BE2C (cell line): Measurements from ENCODE around the gene HIGD1B.

Source experiments
- DNase-seq: peaks from one replicate; pipeline ENCODE4 v3.0.0-alpha.2; 2020
- H3K27me3 ChIP-seq: fragments of 250-450 bp; sonication (Bioruptor Pico); 2 replicates; pipeline ENCODE4 v1.5.1; 2020; ENCODE audit warnings: mild to moderate bottlenecking
- H3K36me3 ChIP-seq: fragments of 250-450 bp; sonication (Bioruptor Pico); 2 replicates; pipeline ENCODE4 v1.5.1; 2020; ENCODE audit warnings: mild to moderate bottlenecking
- H3K4me1 ChIP-seq: fragments of 250-450 bp; sonication (Bioruptor Pico); 2 replicates; pipeline ENCODE4 v1.5.1; 2020
- H3K4me3 ChIP-seq: 2 replicates; pipeline ENCODE4 v1.5.1; 2011; ENCODE audit warnings: low read depth, low read length
- H3K9me3 ChIP-seq: fragments of 250-450 bp; sonication (Bioruptor Pico); 2 replicates; pipeline ENCODE4 v1.5.1; 2020
- CTCF ChIP-seq: IDR thresholded peaks from 2 replicates; pipeline ENCODE4 v1.5.1; 2012; ENCODE audit warnings: mild to moderate bottlenecking, low read depth, low read length

Gene HIGD1B

DNA sequence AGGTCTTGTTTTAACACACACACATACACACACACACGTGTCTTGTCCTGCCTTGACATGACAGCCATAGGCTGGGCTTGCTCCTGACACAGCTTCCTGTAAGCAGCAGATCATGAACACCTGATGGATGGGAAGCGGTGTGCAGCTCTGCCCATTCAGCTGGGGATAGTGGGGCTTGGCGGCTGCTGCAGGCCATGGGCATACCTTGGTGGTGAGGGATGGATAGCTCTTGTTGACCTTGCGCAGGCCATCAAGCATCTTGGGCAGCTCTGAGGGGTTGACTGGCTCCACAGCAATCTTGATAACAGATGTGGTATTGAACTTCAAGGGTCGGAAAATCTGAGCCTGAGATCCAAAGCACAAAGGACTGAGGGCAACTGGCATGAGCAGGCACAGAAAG lies 12.0 kb downstream of the HIGD1B start:
- no peak for DNase-seq
- no peak overlapping the region for H3K4me3 ChIP-seq
- H3K9me3 ChIP-seq = no peaks in the 10 kb centered on the region
- H3K36me3 ChIP-seq = peaks cover 86% of the 10 kb centered on the region
- TF ChIP-seq CTCF = no peak
- no peaks in the 10 kb centered on the region for H3K4me1 ChIP-seq
- no peaks in the 10 kb centered on the region for H3K27me3 ChIP-seq

DNA sequence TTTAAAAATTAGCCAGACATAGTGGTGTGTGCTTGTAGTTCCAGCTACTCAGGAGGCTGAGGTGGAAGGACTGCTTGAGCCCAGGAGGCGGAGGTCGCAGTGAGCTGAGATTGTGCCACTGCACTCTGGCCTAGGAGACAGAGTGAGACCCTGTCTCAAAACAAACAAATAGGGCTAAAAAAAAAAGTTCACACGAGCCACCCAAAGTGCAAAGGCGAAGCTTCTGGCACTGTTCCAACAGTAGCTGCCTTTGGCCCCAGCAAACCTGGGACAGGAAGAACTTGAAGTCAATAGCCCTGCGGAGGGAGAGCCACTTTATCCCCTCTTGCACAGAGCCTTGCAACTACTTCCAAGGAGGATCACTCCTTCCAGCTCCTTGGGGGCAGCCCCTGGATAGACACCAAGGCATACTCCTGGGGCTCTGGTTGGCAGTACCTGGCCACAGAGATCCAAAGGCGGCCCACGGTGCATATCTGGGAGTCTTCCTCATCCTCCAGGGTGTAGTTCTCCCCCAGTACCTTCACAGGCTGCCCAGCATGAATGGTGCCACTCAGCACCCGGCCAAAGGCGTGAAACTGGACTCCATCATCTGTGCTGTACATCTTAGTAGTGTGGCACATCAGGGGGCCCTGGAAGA lies 14.7 kb downstream of the HIGD1B start:
- no peaks in the 10 kb centered on the region for H3K9me3 ChIP-seq

GRCh38 chr17:44863061-44863918 lies 15.6 kb downstream of the HIGD1B start:
- peaks cover 85% of the 10 kb centered on the region for H3K36me3 ChIP-seq
- no peak for DNase-seq
- H3K27me3 ChIP-seq = no peaks in the 10 kb centered on the region
- no peak for TF ChIP-seq CTCF
- no peaks in the 10 kb centered on the region for H3K4me1 ChIP-seq
- H3K9me3 ChIP-seq = no peaks in the 10 kb centered on the region
- no peak overlapping the region for H3K4me3 ChIP-seq

More for the DNA sequence above, 14.7 kb downstream of the HIGD1B start:
- H3K4me3 ChIP-seq = no peak overlapping the region
- no peak for DNase-seq
- H3K36me3 ChIP-seq = peaks cover 83% of the 10 kb centered on the region
- no peaks in the 10 kb centered on the region for H3K27me3 ChIP-seq
- TF ChIP-seq CTCF = no peak
- no peaks in the 10 kb centered on the region for H3K4me1 ChIP-seq

- H3K27me3 ChIP-seq = no peaks in the 10 kb centered on the region
Observed at GRCh38 chr17:44864831-44865230, 17.1 kb downstream of the HIGD1B start.

DNA sequence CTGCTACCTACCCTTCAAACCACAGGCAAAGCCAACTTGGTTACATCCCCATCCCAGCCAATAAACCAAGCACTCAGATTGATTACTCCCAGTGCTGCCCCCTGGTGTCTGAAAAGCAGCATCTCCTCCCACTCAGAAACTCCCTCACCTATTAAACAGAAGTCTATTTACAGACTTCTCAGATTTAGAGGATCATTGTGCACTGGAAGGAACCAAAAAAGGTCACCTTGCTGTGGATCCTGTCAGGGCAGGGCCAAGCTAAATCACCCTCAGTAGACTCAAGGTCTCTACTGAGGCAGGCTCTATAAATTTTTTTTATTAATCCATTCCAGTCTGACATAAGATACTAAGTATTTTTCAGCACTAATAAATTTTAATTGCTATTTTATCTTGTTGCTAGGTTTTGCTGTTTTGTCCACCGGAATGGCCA lies 17.6 kb downstream of the HIGD1B start:
- DNase-seq = peak; percentile 83
- Histone ChIP-seq H3K9me3 (no peaks in the 10 kb centered on the region), H3K36me3 (peaks cover 85% of the 10 kb centered on the region), H3K4me3 (no peak overlapping the region), H3K27me3 (no peaks in the 10 kb centered on the region), H3K4me1 (no peaks in the 10 kb centered on the region)
- peak; percentile 94 for TF ChIP-seq CTCF

More at GRCh38 chr17:44864831-44865230, 17.1 kb downstream of the HIGD1B start:
- no peak for DNase-seq
- H3K4me3 ChIP-seq = no peak overlapping the region
- H3K4me1 ChIP-seq = no peaks in the 10 kb centered on the region
- no peak for TF ChIP-seq CTCF
- no peaks in the 10 kb centered on the region for H3K9me3 ChIP-seq
- peaks cover 85% of the 10 kb centered on the region for H3K36me3 ChIP-seq

- Histone ChIP-seq H3K27me3 (no peaks in the 10 kb centered on the region), H3K36me3 (peaks cover 87% of the 10 kb centered on the region), H3K4me3 (no peak overlapping the region), H3K4me1 (no peaks in the 10 kb centered on the region), H3K9me3 (no peaks in the 10 kb centered on the region)
- DNase-seq = no peak
- no peak for TF ChIP-seq CTCF
Observed at GRCh38 chr17:44865931-44866330, 18.2 kb downstream of the HIGD1B start.
